HG03432 (cell line): Measurements from ENCODE around the gene HADHA.

Source experiments
- ATAC-seq: cut with Tn5 transposase; IDR thresholded peaks from one replicate; pipeline ENCODE4 v1.9.1; 2021; ENCODE audit warnings: mild to moderate bottlenecking, moderate library complexity; ENCODE audit not compliant: unreplicated experiment

HADHA gene

GRCh38 chr2:26148501-26148900 is 95.9 kb downstream of the HADHA start:
- no peak for ATAC-seq

GRCh38 chr2:26144953-26145680 is 99.3 kb downstream of the HADHA start:
- no peak for ATAC-seq

GRCh38 chr2:26144031-26144430 is 100.4 kb downstream of the HADHA start:
- ATAC-seq, result no peak

DNA sequence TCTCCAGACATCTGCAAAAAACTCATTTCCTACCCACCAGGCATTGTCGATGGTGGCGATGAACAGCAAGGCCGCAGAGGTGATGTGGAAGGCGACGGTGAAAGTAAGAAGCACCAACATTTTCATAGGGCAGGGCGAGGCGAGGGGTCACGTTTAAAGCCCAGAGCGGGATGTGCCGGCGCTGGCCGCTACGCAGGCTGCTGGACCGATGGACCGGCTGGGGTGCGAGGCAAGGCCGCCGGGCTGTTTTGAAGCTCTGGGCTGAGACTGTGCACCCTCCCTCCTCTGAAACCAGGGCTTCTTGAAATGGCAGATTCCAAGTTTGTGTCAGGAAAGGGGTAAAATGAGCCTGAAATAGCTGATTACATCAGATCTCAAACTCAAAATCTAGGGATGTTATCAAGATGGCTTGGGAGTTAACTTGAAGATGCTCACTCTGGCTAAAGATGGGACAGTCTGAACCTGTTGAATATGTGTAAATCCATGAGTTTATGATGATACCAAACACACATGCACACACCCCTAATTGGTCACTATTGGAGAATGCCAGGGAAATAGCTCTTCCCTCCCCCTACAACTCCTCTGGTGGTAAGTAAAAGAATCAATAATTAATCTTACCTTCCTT is 103.2 kb downstream of the HADHA start:
- no peak for ATAC-seq
